Measurements from ENCODE around the gene NDUFA5.

Gene NDUFA5

DNA sequence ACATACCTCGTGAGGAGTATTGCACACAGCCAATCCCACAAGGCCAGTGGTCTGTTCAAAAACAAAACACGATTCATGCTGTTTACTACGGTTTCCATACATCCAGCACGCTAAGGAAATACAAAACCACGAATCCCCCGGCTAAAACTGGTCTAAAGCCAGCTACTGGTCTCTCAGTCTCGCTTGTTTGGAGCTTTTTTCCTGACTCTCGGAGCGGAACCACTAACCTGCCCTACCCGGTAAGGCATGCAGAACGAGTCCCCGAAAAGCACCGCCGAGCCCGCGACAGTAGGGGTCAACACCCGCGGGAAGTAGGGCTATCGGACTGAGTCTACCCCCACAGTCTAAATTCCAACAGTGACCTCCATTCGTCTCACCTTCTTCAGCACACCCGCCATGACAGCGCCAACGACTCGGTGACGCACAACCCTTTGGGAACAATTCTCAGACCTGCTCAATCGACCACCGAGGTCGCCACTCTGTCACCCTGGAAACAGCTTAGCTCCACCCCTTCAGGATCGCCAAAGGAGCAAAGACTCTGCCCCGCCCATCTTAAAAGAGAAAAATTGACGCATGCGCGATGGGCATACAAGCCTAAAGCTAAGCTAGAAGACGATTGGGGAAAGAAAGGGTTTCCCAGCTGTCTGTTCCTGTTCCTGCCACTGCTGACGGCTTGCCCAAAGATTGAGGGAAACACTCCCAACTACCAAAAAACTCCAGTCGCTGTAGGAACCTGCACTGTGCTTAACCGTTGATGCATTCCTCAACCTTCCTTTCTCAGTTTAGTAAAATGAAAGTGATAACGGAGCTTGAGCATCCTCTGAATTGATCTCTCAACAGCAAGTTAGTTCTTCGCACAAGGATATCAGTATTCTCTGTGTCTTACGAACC, at the start of gene NDUFA5:
TSS of gene NDUFA5 (minus strand) at position 421 of the 891 bp plus-strand sequence. CDS start at position 398, 23 bp downstream.
- ATAC-seq (ENCODE audit: insufficient read depth, low read depth) (peak; percentile 85), DNase-seq (peak; percentile 98)
- Histone ChIP-seq H4K20me1 (ENCODE audit: insufficient read depth, low read length) (peaks cover 9% of the 10 kb centered on the region; the same call in 1 of the 2 replicates), H3K4me1 (ENCODE audit: insufficient read depth, low read length) (peaks cover 51% of the 10 kb centered on the region), H3K36me3 (ENCODE audit: insufficient read depth, low read length) (peaks cover 22% of the 10 kb centered on the region), H3K9me3 (ENCODE audit: insufficient read depth, low read length, severe bottlenecking) (no peaks in the 10 kb centered on the region), H3K79me2 (ENCODE audit: insufficient read depth, low read length) (peaks cover 44% of the 10 kb centered on the region), H2AFZ (ENCODE audit: low read depth, low read length) (peak within 1 kb of the TSS; percentile 80), H3K4me3 (ENCODE audit: low read depth in 1 of 2, low read length in 2 of 2) (peak within 1 kb of the TSS; percentile 35 to 63), H3K27ac (ENCODE audit: low read length) (peak within 1 kb of the TSS; percentile 82), H3K9ac (ENCODE audit: low read depth, low read length) (peak within 1 kb of the TSS; percentile 60), H3K27me3 (ENCODE audit: insufficient read depth, low read length, poor library complexity) (no peaks in the 10 kb centered on the region), H3K4me2 (ENCODE audit: insufficient read depth, low read length) (peak within 1 kb of the TSS; percentile 90)
- no peak for TF ChIP-seq EZH2 (IDR thresholded peaks at IDR 0.05; ENCODE audit: borderline replicate concordance, low read depth, low read length, severe bottlenecking)
- TF ChIP-seq, protein P1, sequence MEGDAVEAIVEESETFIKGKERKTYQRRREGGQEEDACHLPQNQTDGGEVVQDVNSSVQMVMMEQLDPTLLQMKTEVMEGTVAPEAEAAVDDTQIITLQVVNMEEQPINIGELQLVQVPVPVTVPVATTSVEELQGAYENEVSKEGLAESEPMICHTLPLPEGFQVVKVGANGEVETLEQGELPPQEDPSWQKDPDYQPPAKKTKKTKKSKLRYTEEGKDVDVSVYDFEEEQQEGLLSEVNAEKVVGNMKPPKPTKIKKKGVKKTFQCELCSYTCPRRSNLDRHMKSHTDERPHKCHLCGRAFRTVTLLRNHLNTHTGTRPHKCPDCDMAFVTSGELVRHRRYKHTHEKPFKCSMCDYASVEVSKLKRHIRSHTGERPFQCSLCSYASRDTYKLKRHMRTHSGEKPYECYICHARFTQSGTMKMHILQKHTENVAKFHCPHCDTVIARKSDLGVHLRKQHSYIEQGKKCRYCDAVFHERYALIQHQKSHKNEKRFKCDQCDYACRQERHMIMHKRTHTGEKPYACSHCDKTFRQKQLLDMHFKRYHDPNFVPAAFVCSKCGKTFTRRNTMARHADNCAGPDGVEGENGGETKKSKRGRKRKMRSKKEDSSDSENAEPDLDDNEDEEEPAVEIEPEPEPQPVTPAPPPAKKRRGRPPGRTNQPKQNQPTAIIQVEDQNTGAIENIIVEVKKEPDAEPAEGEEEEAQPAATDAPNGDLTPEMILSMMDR (IDR thresholded peaks at IDR 0.05; ENCODE audit: borderline replicate concordance, extremely low read depth, low read length, poor library complexity, severe bottlenecking) = no peak

DNA sequence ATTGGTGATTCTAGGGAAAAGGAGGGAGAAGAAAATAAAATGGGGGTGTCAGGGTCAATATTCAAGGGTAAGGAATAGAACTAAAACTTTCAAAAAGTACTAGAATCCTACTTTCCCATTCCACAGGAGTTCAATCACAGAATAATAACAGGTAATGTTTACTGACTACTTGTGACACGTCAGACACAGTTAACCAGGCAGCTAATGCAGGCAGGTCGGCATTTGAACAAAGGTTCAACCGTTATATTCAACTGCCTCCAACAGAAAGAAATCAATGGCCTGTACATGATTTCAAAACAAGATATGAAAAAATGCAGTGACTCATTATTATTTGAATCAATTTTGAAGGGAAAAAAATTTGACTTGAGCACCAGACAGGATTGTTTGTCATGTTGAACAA, 47.1 kb upstream of the NDUFA5 start:
- ATAC-seq (ENCODE audit: insufficient read depth, low read depth) = no peak
- no peak overlapping the region for H2AFZ ChIP-seq (ENCODE audit: low read depth, low read length)
- H3K27me3 ChIP-seq (ENCODE audit: insufficient read depth, low read length, poor library complexity) = no peaks in the 10 kb centered on the region
- H3K79me2 ChIP-seq (ENCODE audit: insufficient read depth, low read length) = no peaks in the 10 kb centered on the region
- H3K4me3 ChIP-seq (ENCODE audit: low read depth in 1 of 2, low read length in 2 of 2) = no peak overlapping the region
- TF ChIP-seq EZH2 (IDR thresholded peaks at IDR 0.05; ENCODE audit: borderline replicate concordance, low read depth, low read length, severe bottlenecking) = no peak
- TF ChIP-seq, protein P1 (IDR thresholded peaks at IDR 0.05; ENCODE audit: borderline replicate concordance, extremely low read depth, low read length, poor library complexity, severe bottlenecking) = no peak
- no peak for DNase-seq
- no peaks in the 10 kb centered on the region for H3K36me3 ChIP-seq (ENCODE audit: insufficient read depth, low read length)
- H3K4me1 ChIP-seq (ENCODE audit: insufficient read depth, low read length) = no peaks in the 10 kb centered on the region
- no peak overlapping the region for H3K27ac ChIP-seq (ENCODE audit: low read length)
- no peak overlapping the region for H3K4me2 ChIP-seq (ENCODE audit: insufficient read depth, low read length)
- no peaks in the 10 kb centered on the region for H4K20me1 ChIP-seq (ENCODE audit: insufficient read depth, low read length)
- no peaks in the 10 kb centered on the region for H3K9me3 ChIP-seq (ENCODE audit: insufficient read depth, low read length, severe bottlenecking)
- no peak overlapping the region for H3K9ac ChIP-seq (ENCODE audit: low read depth, low read length)

DNA sequence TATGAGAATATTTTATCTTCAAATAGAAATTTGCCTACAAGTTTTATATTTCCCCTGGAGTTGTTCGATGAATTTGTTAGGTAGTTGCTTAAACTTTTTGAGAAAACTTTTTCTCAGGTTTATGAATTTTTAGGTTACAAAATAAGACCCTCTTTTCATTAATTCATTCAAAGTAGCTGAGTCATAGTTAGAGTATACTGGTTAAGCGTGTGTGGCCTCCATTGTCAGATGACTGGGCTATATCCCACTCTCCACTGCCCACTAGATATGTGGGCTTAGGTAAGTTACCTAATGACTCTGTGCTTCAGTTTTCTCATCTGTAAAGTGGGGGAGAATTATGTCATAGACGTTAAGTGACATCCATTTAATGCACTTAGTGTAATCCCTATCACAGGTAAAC, 45.0 kb upstream of the NDUFA5 start:
- no peak overlapping the region for H3K4me2 ChIP-seq (ENCODE audit: insufficient read depth, low read length)
- TF ChIP-seq, protein P1 (IDR thresholded peaks at IDR 0.05; ENCODE audit: borderline replicate concordance, extremely low read depth, low read length, poor library complexity, severe bottlenecking) = no peak
- no peak for TF ChIP-seq EZH2 (IDR thresholded peaks at IDR 0.05; ENCODE audit: borderline replicate concordance, low read depth, low read length, severe bottlenecking)
- DNase-seq = no peak
- no peaks in the 10 kb centered on the region for H3K79me2 ChIP-seq (ENCODE audit: insufficient read depth, low read length)
- H2AFZ ChIP-seq (ENCODE audit: low read depth, low read length) = no peak overlapping the region
- no peaks in the 10 kb centered on the region for H3K27me3 ChIP-seq (ENCODE audit: insufficient read depth, low read length, poor library complexity)
- H3K36me3 ChIP-seq (ENCODE audit: insufficient read depth, low read length) = no peaks in the 10 kb centered on the region
- no peaks in the 10 kb centered on the region for H3K4me1 ChIP-seq (ENCODE audit: insufficient read depth, low read length)
- no peak overlapping the region for H3K27ac ChIP-seq (ENCODE audit: low read length)
- no peaks in the 10 kb centered on the region for H4K20me1 ChIP-seq (ENCODE audit: insufficient read depth, low read length)
- no peaks in the 10 kb centered on the region for H3K9me3 ChIP-seq (ENCODE audit: insufficient read depth, low read length, severe bottlenecking)
- no peak overlapping the region for H3K4me3 ChIP-seq (ENCODE audit: low read depth in 1 of 2, low read length in 2 of 2)
- ATAC-seq (ENCODE audit: insufficient read depth, low read depth) = no peak
- no peak overlapping the region for H3K9ac ChIP-seq (ENCODE audit: low read depth, low read length)
